Measurements from ENCODE around the gene AFDN. TPM values are rescaled to one million over a fixed set of nuclear protein-coding genes. Genes with fewer than 3 reads are reported as not detected.

AFDN gene
- total and polyA plus RNA-seq, 10 of the 15 experiments (the other 5 are each of a cell fraction or from before 2014, with no cell fraction given), result 5.7 to 68.2 (median 45.1) TPM

DNA sequence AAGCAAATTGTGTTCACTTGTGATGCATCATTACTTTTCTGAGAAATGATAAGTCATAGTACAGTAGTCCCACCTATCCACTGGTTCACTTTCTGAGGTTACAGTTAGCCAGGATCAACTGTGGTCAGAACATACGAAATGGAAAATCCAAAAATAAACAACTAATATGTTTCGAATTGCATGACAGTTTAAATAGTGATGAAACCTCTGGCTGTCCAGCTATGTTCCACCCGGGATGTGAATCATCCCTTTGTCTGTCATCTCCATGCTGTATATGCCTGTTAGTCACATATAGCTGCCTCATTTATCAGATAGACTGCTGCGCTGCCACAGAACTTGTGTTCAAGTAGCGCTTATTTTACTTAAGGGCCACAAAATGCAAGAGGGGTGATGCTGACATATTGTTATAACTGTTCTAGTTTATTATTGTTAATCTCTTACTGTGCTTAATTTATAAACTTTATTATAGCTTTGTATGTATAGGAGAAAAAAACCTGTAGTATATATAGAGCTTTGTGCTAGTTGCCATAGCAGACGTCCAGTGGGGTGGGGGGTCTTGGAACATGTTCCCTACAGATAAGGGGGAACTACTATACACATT is 29.2 kb downstream of the AFDN start:
- no peaks in the 10 kb centered on the region for H4K20me1 ChIP-seq (ENCODE audit: control insufficient read depth, insufficient read depth)
- FAIRE-seq (no peak), DNase-seq (ENCODE audit: low read depth, low spot score) (no peak), ATAC-seq (no peak)
- no peaks in the 10 kb centered on the region for H3K27me3 ChIP-seq (replicated peaks in 1 of 2; ENCODE audit: control insufficient read depth in 2 of 2, insufficient read depth in 2 of 2, low read length in 1 of 2)
- peaks cover 4% of the 10 kb centered on the region; the same call in 1 of the 2 replicates for H3K4me1 ChIP-seq (ENCODE audit: control insufficient read depth, insufficient read depth, low read length)
- POLR2A ChIA-PET, result interaction anchor here (0.9 to 1.2 kb wide), 2 partner anchors 12 to 22 kb away, joined by 3 read pairs; no protein-coding TSS in a partner anchor
- no peak for TF ChIP-seq MXI1 (IDR thresholded peaks at IDR 0.05; ENCODE audit: low read depth, low read length)
- no peak for TF ChIP-seq NRF1 (conservative IDR thresholded peaks at IDR 0.05; ENCODE audit: low read depth, low read length)
- no peak for TF ChIP-seq SMAD5 (IDR thresholded peaks at IDR 0.05; ENCODE audit: low read depth)
- TF ChIP-seq BRCA1 (IDR thresholded peaks at IDR 0.05; ENCODE audit: low read depth, low read length), result no peak
- TF ChIP-seq PAX8 (IDR thresholded peaks at IDR 0.05), result no peak
- TF ChIP-seq POU2F2 (IDR thresholded peaks at IDR 0.05; ENCODE audit: borderline replicate concordance, low read depth, low read length), result no peak
- TF ChIP-seq TCF7 (IDR thresholded peaks at IDR 0.05; ENCODE audit: borderline replicate concordance), result no peak
- TF ChIP-seq, protein P1, sequence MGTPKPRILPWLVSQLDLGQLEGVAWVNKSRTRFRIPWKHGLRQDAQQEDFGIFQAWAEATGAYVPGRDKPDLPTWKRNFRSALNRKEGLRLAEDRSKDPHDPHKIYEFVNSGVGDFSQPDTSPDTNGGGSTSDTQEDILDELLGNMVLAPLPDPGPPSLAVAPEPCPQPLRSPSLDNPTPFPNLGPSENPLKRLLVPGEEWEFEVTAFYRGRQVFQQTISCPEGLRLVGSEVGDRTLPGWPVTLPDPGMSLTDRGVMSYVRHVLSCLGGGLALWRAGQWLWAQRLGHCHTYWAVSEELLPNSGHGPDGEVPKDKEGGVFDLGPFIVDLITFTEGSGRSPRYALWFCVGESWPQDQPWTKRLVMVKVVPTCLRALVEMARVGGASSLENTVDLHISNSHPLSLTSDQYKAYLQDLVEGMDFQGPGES (IDR thresholded peaks at IDR 0.05), result no peak
- no peak for TF ChIP-seq STAT3 (IDR thresholded peaks at IDR 0.05; ENCODE audit: low read depth, low read length)
- TF ChIP-seq, protein P2, sequence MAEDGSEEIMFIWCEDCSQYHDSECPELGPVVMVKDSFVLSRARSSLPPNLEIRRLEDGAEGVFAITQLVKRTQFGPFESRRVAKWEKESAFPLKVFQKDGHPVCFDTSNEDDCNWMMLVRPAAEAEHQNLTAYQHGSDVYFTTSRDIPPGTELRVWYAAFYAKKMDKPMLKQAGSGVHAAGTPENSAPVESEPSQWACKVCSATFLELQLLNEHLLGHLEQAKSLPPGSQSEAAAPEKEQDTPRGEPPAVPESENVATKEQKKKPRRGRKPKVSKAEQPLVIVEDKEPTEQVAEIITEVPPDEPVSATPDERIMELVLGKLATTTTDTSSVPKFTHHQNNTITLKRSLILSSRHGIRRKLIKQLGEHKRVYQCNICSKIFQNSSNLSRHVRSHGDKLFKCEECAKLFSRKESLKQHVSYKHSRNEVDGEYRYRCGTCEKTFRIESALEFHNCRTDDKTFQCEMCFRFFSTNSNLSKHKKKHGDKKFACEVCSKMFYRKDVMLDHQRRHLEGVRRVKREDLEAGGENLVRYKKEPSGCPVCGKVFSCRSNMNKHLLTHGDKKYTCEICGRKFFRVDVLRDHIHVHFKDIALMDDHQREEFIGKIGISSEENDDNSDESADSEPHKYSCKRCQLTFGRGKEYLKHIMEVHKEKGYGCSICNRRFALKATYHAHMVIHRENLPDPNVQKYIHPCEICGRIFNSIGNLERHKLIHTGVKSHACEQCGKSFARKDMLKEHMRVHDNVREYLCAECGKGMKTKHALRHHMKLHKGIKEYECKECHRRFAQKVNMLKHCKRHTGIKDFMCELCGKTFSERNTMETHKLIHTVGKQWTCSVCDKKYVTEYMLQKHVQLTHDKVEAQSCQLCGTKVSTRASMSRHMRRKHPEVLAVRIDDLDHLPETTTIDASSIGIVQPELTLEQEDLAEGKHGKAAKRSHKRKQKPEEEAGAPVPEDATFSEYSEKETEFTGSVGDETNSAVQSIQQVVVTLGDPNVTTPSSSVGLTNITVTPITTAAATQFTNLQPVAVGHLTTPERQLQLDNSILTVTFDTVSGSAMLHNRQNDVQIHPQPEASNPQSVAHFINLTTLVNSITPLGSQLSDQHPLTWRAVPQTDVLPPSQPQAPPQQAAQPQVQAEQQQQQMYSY (CRISPR knock-in tag; IDR thresholded peaks at IDR 0.05), result no peak
- no peak for TF ChIP-seq ASH2L (IDR thresholded peaks at IDR 0.05; ENCODE audit: borderline replicate concordance, low read depth)
- TF ChIP-seq IRF4 (IDR thresholded peaks at IDR 0.05; ENCODE audit: low read depth, low read length), result no peak
- TF ChIP-seq PAX5 (IDR thresholded peaks at IDR 0.05; ENCODE audit: borderline replicate concordance, low read depth, low read length), result no peak
- H3K9ac ChIP-seq (ENCODE audit: control insufficient read depth, insufficient read depth, low read length), result no peak overlapping the region
- H3K9me3 ChIP-seq (replicated peaks; ENCODE audit: control insufficient read depth, insufficient read depth, low read length), result no peaks in the 10 kb centered on the region
- RAD21 ChIA-PET (ENCODE audit: unreplicated experiment), result interaction anchor here (1.0 to 2.0 kb wide), 2 partner anchors 17 to 25 kb away, joined by 3 to 5 read pairs; no protein-coding TSS in a partner anchor
- SMC1A ChIA-PET (ENCODE audit: uncharacterized antibody, unreplicated experiment), result interaction anchor here (1.3 to 8.0 kb wide), 4 partner anchors 11 to 24 kb away, joined by 4 to 58 read pairs (median 14); no protein-coding TSS in a partner anchor
- H3K27ac ChIP-seq (ENCODE audit: control insufficient read depth, insufficient read depth), result no peak overlapping the region
- intact Hi-C loops (cut with micrococcal nuclease; ENCODE audit: unreplicated experiment) (no loop called here), in situ Hi-C loops (cut with MboI) (no loop called here)
- H3K79me2 ChIP-seq (ENCODE audit: control insufficient read depth, insufficient read depth, low read length), result peaks cover 32% of the 10 kb centered on the region
- no TSS peak for BruUV-seq (replicated peaks)
- WGBS (ENCODE audit: insufficient coverage, insufficient replicate concordance, low lambda C conversion rate, missing lambda C conversion rate), result 86% methylated on average over 6 of the region's 6 CpGs
- H3K36me3 ChIP-seq (ENCODE audit: control insufficient read depth in 2 of 2, insufficient read depth in 2 of 2, low read length in 1 of 2), result no peaks in the 10 kb centered on the region
- CTCF ChIA-PET, result interaction anchor here (0.9 to 1.2 kb wide), 4 partner anchors 12 to 25 kb away, joined by 3 read pairs; no protein-coding TSS in a partner anchor
- H3K4me2 ChIP-seq (ENCODE audit: control insufficient read depth, insufficient read depth), result no peak overlapping the region
- no peak overlapping the region for H2AFZ ChIP-seq (ENCODE audit: control insufficient read depth, low read depth, low read length)
- no peak overlapping the region for H3K4me3 ChIP-seq

Measured in GM12878 (cell line).